Fibroblast of the aortic adventitia (primary cell): ENCODE results near the gene VSTM2B. TPM values are rescaled to one million over a fixed set of nuclear protein-coding genes. Genes with fewer than 3 reads are reported as not detected.

ENCODE experiments used
- DNase-seq: peaks from one replicate; pipeline ENCODE4 v3.0.0-alpha.2; 2010; ENCODE audit warnings: low read depth
- H3K4me3 ChIP-seq: 2 replicates; pipeline ENCODE4 v1.5.1; 2011; ENCODE audit warnings: low read depth, mild to moderate bottlenecking, control low read depth, low read length, moderate library complexity
- total RNA-seq: library from RNA; depleted of rRNA; stranded (reverse); fragments of >200 nt; gene quantifications from 2 replicates; pipeline ENCODE4 v1.2.3, GENCODE V29; 2012; ENCODE audit warnings: low replicate concordance
- TF ChIP-seq, protein P1 (sequence below): IDR thresholded peaks from 2 replicates; pipeline ENCODE4 v1.5.1; 2011; ENCODE audit warnings: mild to moderate bottlenecking, low read length, control low read depth, inconsistent platforms; ENCODE audit not compliant: insufficient read depth

The VSTM2B gene
- total RNA-seq, 1 donor: not detected

DNA sequence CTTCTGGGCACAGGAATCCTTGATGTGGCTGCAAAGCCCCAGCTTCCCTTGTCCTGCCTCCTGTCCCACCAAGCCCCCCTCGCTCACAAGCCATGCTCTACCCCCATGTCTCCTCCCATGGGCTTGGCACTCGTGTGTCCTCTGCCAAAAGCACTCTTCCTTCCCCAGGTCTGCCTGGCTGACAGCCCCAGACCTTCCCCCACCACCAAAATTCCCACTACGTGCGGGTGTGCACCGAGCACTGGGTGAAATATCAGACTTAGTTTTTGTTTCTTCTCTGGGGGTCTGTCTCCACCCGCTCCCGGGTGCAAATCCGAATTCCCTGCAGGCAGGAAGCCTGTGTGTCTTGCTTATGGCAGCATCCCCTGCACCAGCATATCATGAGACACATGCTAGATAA is 5.9 kb upstream of the VSTM2B start:
- TF ChIP-seq, protein P1, sequence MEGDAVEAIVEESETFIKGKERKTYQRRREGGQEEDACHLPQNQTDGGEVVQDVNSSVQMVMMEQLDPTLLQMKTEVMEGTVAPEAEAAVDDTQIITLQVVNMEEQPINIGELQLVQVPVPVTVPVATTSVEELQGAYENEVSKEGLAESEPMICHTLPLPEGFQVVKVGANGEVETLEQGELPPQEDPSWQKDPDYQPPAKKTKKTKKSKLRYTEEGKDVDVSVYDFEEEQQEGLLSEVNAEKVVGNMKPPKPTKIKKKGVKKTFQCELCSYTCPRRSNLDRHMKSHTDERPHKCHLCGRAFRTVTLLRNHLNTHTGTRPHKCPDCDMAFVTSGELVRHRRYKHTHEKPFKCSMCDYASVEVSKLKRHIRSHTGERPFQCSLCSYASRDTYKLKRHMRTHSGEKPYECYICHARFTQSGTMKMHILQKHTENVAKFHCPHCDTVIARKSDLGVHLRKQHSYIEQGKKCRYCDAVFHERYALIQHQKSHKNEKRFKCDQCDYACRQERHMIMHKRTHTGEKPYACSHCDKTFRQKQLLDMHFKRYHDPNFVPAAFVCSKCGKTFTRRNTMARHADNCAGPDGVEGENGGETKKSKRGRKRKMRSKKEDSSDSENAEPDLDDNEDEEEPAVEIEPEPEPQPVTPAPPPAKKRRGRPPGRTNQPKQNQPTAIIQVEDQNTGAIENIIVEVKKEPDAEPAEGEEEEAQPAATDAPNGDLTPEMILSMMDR: no peak
- DNase-seq: no peak

DNA sequence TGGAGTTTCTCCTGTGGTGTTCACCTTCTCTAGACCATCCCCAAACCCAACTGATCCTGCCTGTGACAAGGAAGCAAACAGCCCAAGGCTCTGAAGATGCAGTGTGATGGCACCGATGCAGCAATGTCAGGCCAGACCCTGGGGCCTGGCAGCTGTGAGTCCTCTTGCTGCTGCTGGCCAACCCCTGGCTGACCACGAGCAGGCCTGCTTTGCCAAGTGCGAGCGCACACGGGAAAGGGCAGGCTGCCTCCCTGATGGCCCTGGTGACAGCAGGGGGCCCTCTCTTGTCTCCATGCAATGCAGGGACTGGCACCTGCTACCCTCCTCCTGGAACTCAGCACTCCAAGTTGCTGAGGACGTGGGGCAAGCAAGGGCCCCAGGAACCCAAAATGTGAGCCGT is 5.4 kb upstream of the VSTM2B start:
- TF ChIP-seq, protein P1: no peak
- DNase-seq: no peak

More for the DNA sequence above, 5.9 kb upstream of the VSTM2B start:
- no peak overlapping the region for H3K4me3 ChIP-seq

GRCh38 chr19:29521291-29522075 is 4.3 kb upstream of the VSTM2B start:
- no peak overlapping the region for H3K4me3 ChIP-seq
- no peak for DNase-seq
- TF ChIP-seq, protein P1: no peak

More for the DNA sequence above, 5.4 kb upstream of the VSTM2B start:
- H3K4me3 ChIP-seq: no peak overlapping the region

DNA sequence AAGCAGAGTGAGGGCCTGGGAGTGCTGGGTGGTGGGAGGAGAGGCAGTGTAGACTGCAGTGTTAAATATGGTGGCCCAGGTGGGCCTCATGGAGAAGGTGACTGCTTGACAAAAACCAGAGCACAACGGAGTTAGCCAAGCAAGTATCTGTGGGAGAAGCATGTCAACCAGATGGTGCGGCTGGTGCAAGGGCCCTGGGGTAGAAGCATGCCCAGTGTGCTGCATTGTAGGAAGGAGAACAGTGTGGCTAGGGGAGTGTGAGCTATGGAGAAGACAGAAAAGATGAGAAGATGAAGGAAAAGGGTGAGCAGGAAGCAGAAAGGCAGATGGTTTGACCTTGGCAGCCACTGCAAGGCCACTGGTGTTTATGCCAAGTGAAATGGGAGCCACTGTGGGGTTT is 2.2 kb upstream of the VSTM2B start:
- DNase-seq: no peak
- H3K4me3 ChIP-seq: no peak overlapping the region
- TF ChIP-seq, protein P1: no peak

DNA sequence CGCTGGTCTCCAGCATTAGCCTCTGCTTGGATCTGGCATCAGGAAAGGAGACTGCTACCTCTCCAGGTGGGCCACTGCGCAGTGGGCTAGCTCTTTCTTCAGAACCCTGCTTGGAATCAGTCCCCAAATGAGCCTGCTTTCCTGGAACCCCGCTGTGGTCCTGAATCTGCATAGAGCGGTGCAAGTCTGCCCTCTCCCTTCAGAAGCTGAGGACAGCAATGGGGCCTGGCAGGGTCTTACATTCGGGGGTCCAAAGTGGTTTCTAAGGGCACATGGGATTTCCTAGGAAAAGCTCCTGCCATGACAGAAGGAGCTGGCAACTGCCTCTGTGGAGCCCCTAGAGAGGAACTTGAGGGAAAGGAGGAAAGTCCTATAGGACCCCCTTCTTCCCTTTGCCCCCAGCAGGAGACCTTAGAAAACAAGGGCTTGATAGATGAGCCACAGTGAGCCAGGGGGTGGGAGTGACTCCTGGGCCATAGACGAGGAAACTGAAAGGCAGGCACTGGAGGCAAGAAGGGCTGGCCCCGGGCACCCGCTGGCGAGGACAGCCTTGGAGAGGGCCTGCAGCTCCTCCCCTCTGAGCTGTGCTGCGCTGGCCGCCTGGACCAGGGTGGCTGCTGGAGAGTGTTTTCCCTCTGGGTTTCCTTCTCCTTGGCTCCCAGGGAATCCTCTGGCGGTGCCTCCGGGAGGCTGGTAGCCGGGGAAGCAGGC is 1.4 kb upstream of the VSTM2B start:
- H3K4me3 ChIP-seq: no peak overlapping the region
- DNase-seq: no peak
- TF ChIP-seq, protein P1: no peak

- no peak overlapping the region for H3K4me3 ChIP-seq
- TF ChIP-seq, protein P1: no peak
- DNase-seq: no peak
Observed at GRCh38 chr19:29524912-29525831, 622 bp upstream of the VSTM2B start.
